GM23338 (cell line): ENCODE measurements around the gene PSORS1C2. TPM values are rescaled to one million over a fixed set of nuclear protein-coding genes. Genes with fewer than 3 reads are reported as not detected.

Experiments
- CTCF ChIP-seq, 2 experiments: fragments of 200-600 bp in 1 of 2; sonication (generic) in 1 of 2; conservative IDR thresholded peaks; 2 replicates each; pipeline versions ENCODE4 v1.5.1 to v1.6.1; 2016 to 2017; ENCODE audit warnings: antibody characterized with exemption in 2 of 2, low read depth in 2 of 2, mild to moderate bottlenecking in 2 of 2, moderate library complexity in 1 of 2
- EZH2phosphoT487 ChIP-seq: fragments of 200-600 bp; sonication (generic); IDR thresholded peaks from one replicate; pipeline ENCODE4 v1.8.1; 2018; ENCODE audit warnings: antibody characterized with exemption; ENCODE audit not compliant: unreplicated experiment
- JUNB ChIP-seq: IDR thresholded peaks from one replicate; pipeline ENCODE4 v1.6.1; 2016; ENCODE audit warnings: antibody characterized with exemption; ENCODE audit not compliant: unreplicated experiment
- NANOG ChIP-seq: IDR thresholded peaks from 2 replicates; pipeline ENCODE4 v1.6.1; 2016; ENCODE audit warnings: antibody characterized with exemption, borderline replicate concordance
- POLR2AphosphoS5 ChIP-seq: IDR thresholded peaks from 2 replicates; pipeline ENCODE4 v1.6.1; 2016; ENCODE audit warnings: antibody characterized with exemption, low read depth
- REST ChIP-seq: IDR thresholded peaks from one replicate; pipeline ENCODE4 v1.6.1; 2018; ENCODE audit warnings: antibody characterized with exemption; ENCODE audit not compliant: unreplicated experiment
- ZNF114 ChIP-seq: fragments of 250-450 bp; sonication (Bioruptor Pico); IDR thresholded peaks from 2 replicates; pipeline ENCODE4 v1.5.0; 2020; ENCODE audit warnings: mild to moderate bottlenecking, moderate library complexity
- ZNF331 ChIP-seq: fragments of 250-450 bp; sonication (Bioruptor Pico); IDR thresholded peaks from 2 replicates; pipeline ENCODE4 v1.5.0; 2020; ENCODE audit warnings: low read depth, mild to moderate bottlenecking, moderate library complexity
- polyA plus RNA-seq: library from polyadenylated mRNA; unstranded; fragments of >200 nt; fragmentation: Nextera tagmentation; extraction: Ambion mirVana; gene quantifications from 2 replicates; pipeline ENCODE4 v1.2.1, GENCODE V29; 2016
- small RNA-seq: library from RNA; depleted of rRNA; stranded (forward); fragments of <200 nt; gene quantifications from one replicate; pipeline ENCODE3, GENCODE V24; 2014; ENCODE audit warnings: low replicate concordance
- total RNA-seq: library from RNA; depleted of rRNA; stranded (reverse); fragments of >200 nt; shearing (Covaris generic); gene quantifications from 2 replicates; pipeline ENCODE4 v1.2.3, GENCODE V29; 2014; rRNA removed

PSORS1C2 gene
- total and polyA plus RNA-seq, 2 experiments from 2014 or later, result 0.47 TPM; not detected in 1

- TF ChIP-seq REST, result no peak
- no peak for TF ChIP-seq NANOG
- no peak for TF ChIP-seq EZH2phosphoT487
- TF ChIP-seq CTCF (conservative IDR thresholded peaks at IDR 0.05; ENCODE audit: low read depth in 2 of 2), result no peak
- TF ChIP-seq ZNF114 (CRISPR knock-in tag), result no peak
- no peak for TF ChIP-seq ZNF331 (CRISPR knock-in tag)
- no peak for TF ChIP-seq JUNB
- no peak for TF ChIP-seq POLR2AphosphoS5
Measured at GRCh38 chr6:31090275-31090972, 48.4 kb downstream of the PSORS1C2 start (continued).

Small RNA genes within 50 kb of the gene (small RNA-seq; reads per million reads assigned to genes)
- not detected for gene POLR2LP1

Other genes starting within 250 kb of the PSORS1C2 start
- gene GTF2H4, start 230.9 kb downstream of the PSORS1C2 start, total RNA-seq, result 32.6 and 46.5 TPM in 2 replicates
- gene GTF2H4, start 230.9 kb downstream of the PSORS1C2 start, polyA plus RNA-seq, result 14.1 and 14.8 TPM in 2 replicates
- gene VARS2, start 224.8 kb downstream of the PSORS1C2 start, total RNA-seq, result 34.0 and 36.4 TPM in 2 replicates
- 13.7 and 14.2 TPM in 2 replicates for gene VARS2, start 224.8 kb downstream of the PSORS1C2 start, polyA plus RNA-seq
- gene SFTA2, start 206.9 kb downstream of the PSORS1C2 start, total RNA-seq, result not detected in 2 replicates
- gene SFTA2, start 206.9 kb downstream of the PSORS1C2 start, polyA plus RNA-seq, result not detected in 2 replicates
- gene MUCL3, start 198.1 kb downstream of the PSORS1C2 start, total RNA-seq, result 0.12 TPM in 1 of 2 replicates, not detected in the other
- gene MUCL3, start 198.1 kb downstream of the PSORS1C2 start, polyA plus RNA-seq, result 0.32 and 0.40 TPM in 2 replicates
- gene MUC21, start 155.3 kb downstream of the PSORS1C2 start, total RNA-seq, result not detected in 2 replicates
- gene MUC21, start 155.3 kb downstream of the PSORS1C2 start, polyA plus RNA-seq, result not detected in 2 replicates
- gene MUC22, start 128.6 kb downstream of the PSORS1C2 start, total RNA-seq, result not detected in 2 replicates
- not detected in 2 replicates for gene MUC22, start 128.6 kb downstream of the PSORS1C2 start, polyA plus RNA-seq
- gene C6orf15, start 26.5 kb downstream of the PSORS1C2 start, total RNA-seq, result not detected in 2 replicates
- gene C6orf15, start 26.5 kb downstream of the PSORS1C2 start, polyA plus RNA-seq, result not detected in 2 replicates
- gene PSORS1C1, start 24.3 kb downstream of the PSORS1C2 start, total RNA-seq, result 0.16 TPM in 1 of 2 replicates, not detected in the other
- gene PSORS1C1, start 24.3 kb downstream of the PSORS1C2 start, polyA plus RNA-seq, result not detected in 2 replicates
- gene CDSN, start 18.6 kb downstream of the PSORS1C2 start, total RNA-seq, result 0.07 TPM in 1 of 2 replicates, not detected in the other
- not detected in 2 replicates for gene CDSN, start 18.6 kb downstream of the PSORS1C2 start, polyA plus RNA-seq
- gene CCHCR1, start 18.7 kb upstream of the PSORS1C2 start, total RNA-seq, result 37.0 and 46.7 TPM in 2 replicates
- gene CCHCR1, start 18.7 kb upstream of the PSORS1C2 start, polyA plus RNA-seq, result 19.8 and 21.3 TPM in 2 replicates
- 11.1 and 11.2 TPM in 2 replicates for gene TCF19, start 19.5 kb upstream of the PSORS1C2 start, total RNA-seq
- gene TCF19, start 19.5 kb upstream of the PSORS1C2 start, polyA plus RNA-seq, result 7.1 and 8.3 TPM in 2 replicates
- gene POU5F1, start 31.6 kb upstream of the PSORS1C2 start, total RNA-seq, result 3,419 and 3,629 TPM in 2 replicates
- gene POU5F1, start 31.6 kb upstream of the PSORS1C2 start, polyA plus RNA-seq, result 1,839 and 1,914 TPM in 2 replicates
- 94.6 and 116 TPM in 2 replicates for gene HLA-C, start 133.0 kb upstream of the PSORS1C2 start, total RNA-seq
- 73.1 and 76.9 TPM in 2 replicates for gene HLA-C, start 133.0 kb upstream of the PSORS1C2 start, polyA plus RNA-seq
- 36.1 and 44.3 TPM in 2 replicates for gene HLA-B, start 218.1 kb upstream of the PSORS1C2 start, total RNA-seq
- gene HLA-B, start 218.1 kb upstream of the PSORS1C2 start, polyA plus RNA-seq, result 86.0 and 102 TPM in 2 replicates